Astrocyte of the spinal cord (primary cell): ENCODE data around the gene WNT5B.
A peak's percentile ranks its signal among the peaks of the same experiment; 100 is the strongest.

Experiments used
- DNase-seq: peaks from one replicate; pipeline ENCODE4 v3.0.0; 2011; ENCODE audit warnings: low read depth, low spot score
- H3K4me3 ChIP-seq: 2 replicates; pipeline ENCODE4 v1.5.1; 2011; ENCODE audit warnings: low read depth, mild to moderate bottlenecking, low read length, moderate library complexity
- in situ Hi-C: cut with HindIII; loops from 2 replicates; pipeline ENCODE4 v1.10.0; 2017; ENCODE audit warnings: low sequenced_read_pairs
- TF ChIP-seq, protein P1 (sequence below): IDR thresholded peaks from 2 replicates; pipeline ENCODE4 v1.5.1; 2012; ENCODE audit warnings: low read depth, mild to moderate bottlenecking, low read length, inconsistent platforms

The WNT5B gene

DNA sequence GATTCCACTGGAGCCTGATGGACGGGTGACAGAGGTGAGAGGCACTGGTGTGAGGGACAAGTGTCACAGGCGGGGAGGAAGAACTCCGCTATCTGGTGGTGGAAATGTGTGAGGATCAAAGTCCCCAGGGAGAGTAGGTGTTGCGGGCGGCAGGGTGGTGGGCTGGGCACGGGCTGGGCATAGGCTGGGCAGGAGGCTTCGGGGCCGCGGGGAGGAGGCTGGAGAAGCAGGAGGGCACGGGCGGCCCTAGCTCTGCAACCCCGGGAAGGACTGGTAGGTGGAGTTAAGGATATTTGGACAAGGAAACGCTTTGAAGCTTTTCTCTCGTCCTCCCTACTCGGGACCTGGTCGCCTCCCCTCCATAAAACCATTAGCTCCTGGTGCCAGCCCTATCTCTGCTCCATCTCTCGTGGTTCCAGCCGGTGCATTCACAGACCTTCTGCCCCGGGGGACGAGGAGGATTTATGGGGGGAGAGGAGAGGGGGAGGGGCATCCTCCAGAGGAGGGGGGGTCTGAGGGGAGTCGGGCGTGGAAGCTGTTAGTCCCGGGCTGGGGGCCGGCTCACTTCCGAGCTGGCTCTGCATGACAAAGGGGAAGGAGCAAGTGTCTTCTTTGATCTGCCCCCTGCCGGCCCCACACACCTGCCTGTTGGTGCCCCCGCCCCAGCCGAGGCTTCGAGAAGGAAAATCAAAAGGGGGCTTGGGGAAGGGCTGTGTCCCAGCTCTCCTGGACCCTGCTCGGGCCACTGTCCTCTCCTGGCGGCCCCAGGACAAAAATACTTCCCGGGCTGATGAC, 504 bp downstream of the WNT5B start:
- DNase-seq = no peak

DNA sequence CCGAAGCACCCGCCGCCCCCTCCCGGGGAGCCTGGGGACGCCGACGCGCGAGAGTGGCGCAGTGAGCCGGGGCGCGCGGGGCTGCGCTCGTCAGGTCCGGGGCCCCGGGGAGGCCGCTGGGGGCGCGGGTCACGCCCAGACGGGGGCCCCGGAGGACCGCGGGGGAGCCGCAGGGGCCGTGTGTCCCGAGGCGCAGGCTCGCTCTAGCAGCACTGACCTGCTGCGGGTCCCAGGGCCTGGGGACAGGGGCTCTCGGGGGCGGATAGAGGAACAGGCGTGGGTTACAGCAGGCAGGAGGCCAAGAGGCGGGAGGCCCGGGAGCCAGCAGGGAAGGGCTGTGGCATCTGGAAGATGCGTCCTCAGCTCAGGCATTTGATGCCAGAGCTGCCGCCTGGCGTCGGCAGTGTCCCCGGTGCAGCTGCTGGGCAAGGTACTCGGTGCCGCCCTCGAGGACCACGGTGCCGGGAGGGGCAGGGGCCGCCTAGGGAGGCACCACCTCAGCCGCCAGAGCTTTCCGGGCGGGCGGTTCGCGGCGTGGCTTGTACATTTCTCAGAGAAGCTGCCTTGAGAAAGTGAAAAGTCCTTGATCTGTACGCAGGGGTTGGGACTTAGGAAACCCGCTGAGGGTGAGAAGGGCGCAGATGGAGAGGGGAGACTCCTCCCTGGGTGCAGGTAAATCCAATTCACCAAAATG, 1.2 kb downstream of the WNT5B start:
- peak; percentile 25 for DNase-seq
- peak overlapping the region; percentile 35 for H3K4me3 ChIP-seq
- TF ChIP-seq, protein P1, sequence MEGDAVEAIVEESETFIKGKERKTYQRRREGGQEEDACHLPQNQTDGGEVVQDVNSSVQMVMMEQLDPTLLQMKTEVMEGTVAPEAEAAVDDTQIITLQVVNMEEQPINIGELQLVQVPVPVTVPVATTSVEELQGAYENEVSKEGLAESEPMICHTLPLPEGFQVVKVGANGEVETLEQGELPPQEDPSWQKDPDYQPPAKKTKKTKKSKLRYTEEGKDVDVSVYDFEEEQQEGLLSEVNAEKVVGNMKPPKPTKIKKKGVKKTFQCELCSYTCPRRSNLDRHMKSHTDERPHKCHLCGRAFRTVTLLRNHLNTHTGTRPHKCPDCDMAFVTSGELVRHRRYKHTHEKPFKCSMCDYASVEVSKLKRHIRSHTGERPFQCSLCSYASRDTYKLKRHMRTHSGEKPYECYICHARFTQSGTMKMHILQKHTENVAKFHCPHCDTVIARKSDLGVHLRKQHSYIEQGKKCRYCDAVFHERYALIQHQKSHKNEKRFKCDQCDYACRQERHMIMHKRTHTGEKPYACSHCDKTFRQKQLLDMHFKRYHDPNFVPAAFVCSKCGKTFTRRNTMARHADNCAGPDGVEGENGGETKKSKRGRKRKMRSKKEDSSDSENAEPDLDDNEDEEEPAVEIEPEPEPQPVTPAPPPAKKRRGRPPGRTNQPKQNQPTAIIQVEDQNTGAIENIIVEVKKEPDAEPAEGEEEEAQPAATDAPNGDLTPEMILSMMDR = peak; percentile 28
- in situ Hi-C loops = no loop called here

More for the DNA sequence above, 504 bp downstream of the WNT5B start:
- in situ Hi-C loops = no loop called here
- TF ChIP-seq, protein P1 = peak; percentile 17
- H3K4me3 ChIP-seq = peak overlapping the region; percentile 35

DNA sequence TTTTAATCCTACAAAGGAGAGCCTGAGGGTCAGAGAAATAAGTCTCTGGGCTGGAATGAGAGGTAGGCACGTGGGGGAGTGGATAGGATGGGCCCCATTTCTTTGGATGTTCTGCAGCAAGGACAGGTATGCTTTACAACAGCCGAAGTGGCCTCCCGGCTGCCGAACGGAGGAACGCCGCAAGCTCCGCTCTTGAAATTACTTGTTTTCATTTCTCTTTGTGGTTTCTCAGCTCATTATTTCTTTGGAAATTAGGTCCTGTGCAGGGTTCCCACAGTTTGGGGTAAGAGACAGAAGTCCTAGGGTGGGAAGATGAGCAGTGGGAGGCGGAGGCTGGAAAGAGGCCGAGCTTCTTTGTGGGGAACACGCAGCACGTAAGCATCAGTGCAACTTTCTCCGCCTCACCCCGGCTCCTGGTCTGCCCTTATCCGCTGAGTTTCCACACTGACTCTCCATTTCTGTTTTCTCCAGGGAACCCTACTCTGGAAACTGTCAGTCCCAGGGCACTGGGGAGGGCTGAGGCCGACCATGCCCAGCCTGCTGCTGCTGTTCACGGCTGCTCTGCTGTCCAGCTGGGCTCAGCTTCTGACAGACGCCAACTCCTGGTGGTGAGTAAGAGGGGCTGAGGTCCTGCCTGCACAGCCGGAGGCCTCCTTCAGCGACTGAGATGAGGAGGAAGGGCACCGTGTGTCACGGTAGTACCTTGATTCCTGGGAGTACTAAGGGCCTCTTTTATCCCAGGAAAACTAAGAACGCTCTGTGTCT, 2.0 kb downstream of the WNT5B start:
- H3K4me3 ChIP-seq = no peak overlapping the region
- in situ Hi-C loops = no loop called here
- TF ChIP-seq, protein P1 = peak; percentile 7
- DNase-seq = peak; percentile 77

DNA sequence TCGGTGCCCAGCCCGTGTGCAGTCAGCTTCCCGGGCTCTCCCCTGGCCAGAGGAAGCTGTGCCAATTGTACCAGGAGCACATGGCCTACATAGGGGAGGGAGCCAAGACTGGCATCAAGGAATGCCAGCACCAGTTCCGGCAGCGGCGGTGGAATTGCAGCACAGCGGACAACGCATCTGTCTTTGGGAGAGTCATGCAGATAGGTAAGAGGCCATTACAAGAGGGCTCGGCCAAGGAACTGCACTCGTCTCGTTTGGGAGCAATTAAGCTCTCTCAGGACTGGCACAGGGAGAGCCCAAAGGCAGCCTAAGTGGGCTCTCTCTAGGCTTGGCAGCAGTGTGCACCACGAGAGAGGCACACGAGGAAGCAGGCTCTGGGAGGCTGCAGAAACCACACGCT, 3.7 kb downstream of the WNT5B start:
- no peak overlapping the region for H3K4me3 ChIP-seq
- in situ Hi-C loops = no loop called here
- TF ChIP-seq, protein P1 = no peak
- no peak for DNase-seq

DNA sequence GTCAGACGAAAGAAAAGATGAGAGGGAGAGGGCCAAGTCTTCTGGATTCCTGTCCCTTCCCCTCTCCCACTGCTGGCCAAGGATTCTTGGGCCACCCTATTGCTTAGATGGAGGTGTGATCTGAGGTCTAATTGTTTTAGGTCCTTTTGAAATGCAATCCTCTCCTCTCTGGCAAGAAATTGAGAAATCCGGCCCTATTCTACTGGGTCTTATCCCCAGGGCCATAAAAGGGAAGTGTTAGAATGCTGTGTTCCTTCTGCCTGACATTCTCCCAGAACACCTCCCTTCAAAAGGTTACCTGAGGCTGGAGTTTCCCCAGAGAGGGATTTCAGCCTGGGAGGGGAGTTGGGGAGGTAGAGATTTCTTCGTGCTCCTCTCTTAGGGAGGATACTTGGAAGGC, 4.4 kb downstream of the WNT5B start:
- in situ Hi-C loops = no loop called here
- no peak for DNase-seq
- TF ChIP-seq, protein P1 = no peak

DNA sequence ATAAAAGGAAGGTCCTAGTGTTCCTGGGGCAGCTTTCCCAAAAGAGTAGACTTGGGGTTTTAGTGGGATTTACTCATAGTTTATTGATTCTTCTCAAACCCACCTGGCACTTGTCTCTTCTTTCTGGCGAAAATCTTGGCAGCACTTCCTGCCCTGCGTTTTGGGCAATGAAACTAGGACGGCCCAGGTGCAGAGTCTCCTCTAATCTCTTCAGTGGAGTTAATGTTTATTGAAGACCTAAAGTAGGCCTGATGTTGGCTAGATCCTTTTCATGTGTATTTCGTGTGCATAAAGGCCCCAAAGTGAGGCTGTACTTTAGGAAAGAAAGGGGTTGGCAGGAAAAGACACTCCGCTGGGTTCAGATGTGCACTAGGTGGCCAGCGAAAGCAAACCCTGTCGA, 5.1 kb downstream of the WNT5B start:
- no peak for DNase-seq
- TF ChIP-seq, protein P1 = no peak
- H3K4me3 ChIP-seq = no peak overlapping the region
- in situ Hi-C loops = no loop called here

More for the DNA sequence above, 4.4 kb downstream of the WNT5B start:
- no peak overlapping the region for H3K4me3 ChIP-seq
